ENCODE data around the gene JUN.

GRCh38 chr1:58786184-58786926, 2.5 kb upstream of the JUN start:
- no peak for TF ChIP-seq RAD21 (IDR thresholded peaks at IDR 0.05)
- no peak for TF ChIP-seq GABPA (IDR thresholded peaks at IDR 0.05 in 1 of 2, conservative IDR thresholded peaks at IDR 0.05 in 1 of 2)
- TF ChIP-seq CTCF (IDR thresholded peaks at IDR 0.05; ENCODE audit: low read depth, low read length, missing input control): no peak
- TF ChIP-seq REST (IDR thresholded peaks at IDR 0.05): no peak
- no peak for TF ChIP-seq EGR1 (IDR thresholded peaks at IDR 0.05; ENCODE audit: low read depth in 2 of 2)
- TF ChIP-seq YY1 (IDR thresholded peaks at IDR 0.05): no peak
- TF ChIP-seq SP1 (IDR thresholded peaks at IDR 0.05): no peak
- no peak for TF ChIP-seq ATF3 (IDR thresholded peaks at IDR 0.05)
- no peak for TF ChIP-seq JUND (IDR thresholded peaks at IDR 0.05)

Data from liver (tissue), 3 donors.